ENCODE measurements around the gene FNDC11.

FNDC11 gene

DNA sequence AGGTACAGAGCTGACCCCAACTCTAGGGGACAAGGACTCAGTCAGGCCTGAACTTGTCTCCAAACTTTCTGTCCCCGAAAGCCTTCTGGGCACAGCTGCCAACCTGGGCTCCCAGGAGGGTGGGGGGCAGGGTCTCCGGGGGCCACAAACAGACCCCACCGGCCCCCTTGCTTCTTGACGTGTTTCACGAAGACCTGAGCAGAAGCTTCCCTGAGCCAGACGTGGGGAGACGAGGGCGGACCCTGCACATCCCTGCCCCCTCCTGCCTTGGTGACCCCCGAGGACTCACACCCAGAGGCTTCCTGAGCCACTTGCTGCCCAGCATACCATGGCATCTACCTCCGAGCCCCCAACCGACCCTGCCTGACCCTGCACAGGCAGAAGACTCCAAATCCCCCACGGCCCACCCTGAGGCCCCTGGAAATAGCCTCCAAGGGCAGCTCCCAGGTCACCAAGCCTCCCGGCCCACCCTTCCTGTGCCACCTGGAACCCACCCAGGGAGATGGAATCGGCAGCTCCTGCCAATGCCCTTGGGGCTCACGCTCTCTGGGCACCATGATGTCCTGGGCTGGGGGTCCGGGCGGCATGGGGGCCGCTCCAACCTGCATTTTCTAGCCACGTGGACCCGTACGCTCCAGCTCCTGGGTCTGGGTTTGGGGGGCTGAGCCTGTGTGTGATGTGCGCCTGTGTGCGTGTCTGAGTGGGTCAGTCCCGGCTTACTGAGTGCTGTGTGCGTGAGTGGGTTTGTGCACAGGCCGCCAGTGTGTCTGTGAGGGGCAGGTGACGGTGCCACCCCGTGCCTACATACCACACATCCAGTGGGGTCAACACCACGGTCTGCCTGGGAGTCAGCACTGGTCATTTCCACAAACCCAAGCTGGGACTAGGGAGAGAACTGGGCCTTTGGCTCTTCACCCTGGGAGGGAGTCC, 14.3 kb upstream of the FNDC11 start:
- H3K27me3 ChIP-seq (ENCODE audit: insufficient read depth, poor library complexity, severe bottlenecking), result peaks cover 29% of the 10 kb centered on the region
- DNase-seq (ENCODE audit: low read depth in 1 of 2, low spot score in 1 of 2), result no peak
- no peak overlapping the region for H3K4me3 ChIP-seq (replicated peaks; ENCODE audit: insufficient read depth, low read length)
- no peak for TF ChIP-seq POLR2AphosphoS5 (IDR thresholded peaks at IDR 0.05; ENCODE audit: low read depth)
- TF ChIP-seq GABPA (IDR thresholded peaks at IDR 0.05; ENCODE audit: low read depth), result no peak
- TF ChIP-seq, protein P1, sequence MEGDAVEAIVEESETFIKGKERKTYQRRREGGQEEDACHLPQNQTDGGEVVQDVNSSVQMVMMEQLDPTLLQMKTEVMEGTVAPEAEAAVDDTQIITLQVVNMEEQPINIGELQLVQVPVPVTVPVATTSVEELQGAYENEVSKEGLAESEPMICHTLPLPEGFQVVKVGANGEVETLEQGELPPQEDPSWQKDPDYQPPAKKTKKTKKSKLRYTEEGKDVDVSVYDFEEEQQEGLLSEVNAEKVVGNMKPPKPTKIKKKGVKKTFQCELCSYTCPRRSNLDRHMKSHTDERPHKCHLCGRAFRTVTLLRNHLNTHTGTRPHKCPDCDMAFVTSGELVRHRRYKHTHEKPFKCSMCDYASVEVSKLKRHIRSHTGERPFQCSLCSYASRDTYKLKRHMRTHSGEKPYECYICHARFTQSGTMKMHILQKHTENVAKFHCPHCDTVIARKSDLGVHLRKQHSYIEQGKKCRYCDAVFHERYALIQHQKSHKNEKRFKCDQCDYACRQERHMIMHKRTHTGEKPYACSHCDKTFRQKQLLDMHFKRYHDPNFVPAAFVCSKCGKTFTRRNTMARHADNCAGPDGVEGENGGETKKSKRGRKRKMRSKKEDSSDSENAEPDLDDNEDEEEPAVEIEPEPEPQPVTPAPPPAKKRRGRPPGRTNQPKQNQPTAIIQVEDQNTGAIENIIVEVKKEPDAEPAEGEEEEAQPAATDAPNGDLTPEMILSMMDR (IDR thresholded peaks at IDR 0.05; ENCODE audit: insufficient read depth, low read length), result no peak
- TF ChIP-seq SPI1 (IDR thresholded peaks at IDR 0.05; ENCODE audit: borderline replicate concordance, low read depth), result no peak
- TF ChIP-seq, protein P2, sequence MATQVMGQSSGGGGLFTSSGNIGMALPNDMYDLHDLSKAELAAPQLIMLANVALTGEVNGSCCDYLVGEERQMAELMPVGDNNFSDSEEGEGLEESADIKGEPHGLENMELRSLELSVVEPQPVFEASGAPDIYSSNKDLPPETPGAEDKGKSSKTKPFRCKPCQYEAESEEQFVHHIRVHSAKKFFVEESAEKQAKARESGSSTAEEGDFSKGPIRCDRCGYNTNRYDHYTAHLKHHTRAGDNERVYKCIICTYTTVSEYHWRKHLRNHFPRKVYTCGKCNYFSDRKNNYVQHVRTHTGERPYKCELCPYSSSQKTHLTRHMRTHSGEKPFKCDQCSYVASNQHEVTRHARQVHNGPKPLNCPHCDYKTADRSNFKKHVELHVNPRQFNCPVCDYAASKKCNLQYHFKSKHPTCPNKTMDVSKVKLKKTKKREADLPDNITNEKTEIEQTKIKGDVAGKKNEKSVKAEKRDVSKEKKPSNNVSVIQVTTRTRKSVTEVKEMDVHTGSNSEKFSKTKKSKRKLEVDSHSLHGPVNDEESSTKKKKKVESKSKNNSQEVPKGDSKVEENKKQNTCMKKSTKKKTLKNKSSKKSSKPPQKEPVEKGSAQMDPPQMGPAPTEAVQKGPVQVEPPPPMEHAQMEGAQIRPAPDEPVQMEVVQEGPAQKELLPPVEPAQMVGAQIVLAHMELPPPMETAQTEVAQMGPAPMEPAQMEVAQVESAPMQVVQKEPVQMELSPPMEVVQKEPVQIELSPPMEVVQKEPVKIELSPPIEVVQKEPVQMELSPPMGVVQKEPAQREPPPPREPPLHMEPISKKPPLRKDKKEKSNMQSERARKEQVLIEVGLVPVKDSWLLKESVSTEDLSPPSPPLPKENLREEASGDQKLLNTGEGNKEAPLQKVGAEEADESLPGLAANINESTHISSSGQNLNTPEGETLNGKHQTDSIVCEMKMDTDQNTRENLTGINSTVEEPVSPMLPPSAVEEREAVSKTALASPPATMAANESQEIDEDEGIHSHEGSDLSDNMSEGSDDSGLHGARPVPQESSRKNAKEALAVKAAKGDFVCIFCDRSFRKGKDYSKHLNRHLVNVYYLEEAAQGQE (IDR thresholded peaks at IDR 0.05; ENCODE audit: insufficient replicate concordance, low read depth), result no peak
- no peak overlapping the region for H3K27ac ChIP-seq (replicated peaks)

DNA sequence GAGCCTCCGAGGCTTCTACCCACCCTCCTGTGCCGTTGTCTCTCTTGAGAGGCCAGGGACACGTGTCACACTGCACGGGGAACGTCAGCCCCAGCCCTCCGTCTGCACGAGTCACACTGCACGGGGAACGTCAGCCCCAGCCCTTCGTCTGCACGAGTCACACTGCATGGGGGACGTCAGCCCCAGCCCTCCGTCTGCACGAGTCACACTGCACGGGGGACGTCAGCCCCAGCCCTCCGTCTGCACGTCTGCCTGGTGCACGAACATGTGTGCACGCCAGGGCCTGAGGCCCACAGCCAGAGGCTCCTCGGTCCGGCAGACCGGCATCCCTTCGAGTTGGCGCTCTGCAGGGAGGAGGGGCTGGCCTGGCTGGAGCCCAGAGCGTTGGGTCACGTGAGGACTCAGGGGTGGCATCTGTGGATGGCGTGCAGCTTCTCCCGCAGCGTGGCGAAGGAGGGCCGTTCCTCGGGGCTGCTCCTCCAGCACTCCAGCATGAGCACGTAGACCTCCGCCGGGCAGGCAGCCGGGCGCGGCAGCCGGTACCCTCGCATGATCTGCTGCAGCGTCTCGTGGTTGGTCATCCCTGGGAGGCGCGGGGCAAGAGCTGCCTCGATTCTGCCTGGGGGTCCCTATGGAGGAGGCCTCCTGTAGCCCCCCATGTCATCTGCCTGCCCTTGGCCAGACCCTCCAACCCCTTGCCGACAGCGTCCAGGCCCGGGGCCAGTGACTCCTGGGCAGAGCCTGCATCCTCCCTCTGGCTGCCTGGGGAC, 13.4 kb upstream of the FNDC11 start:
- DNase-seq (ENCODE audit: low read depth in 1 of 2, low spot score in 1 of 2), result no peak
- Histone ChIP-seq H3K27me3 (ENCODE audit: insufficient read depth, poor library complexity, severe bottlenecking) (peaks cover 37% of the 10 kb centered on the region), H3K4me3 (replicated peaks; ENCODE audit: insufficient read depth, low read length) (no peak overlapping the region), H3K27ac (replicated peaks) (no peak overlapping the region)
- TF ChIP-seq SPI1 (IDR thresholded peaks at IDR 0.05; ENCODE audit: borderline replicate concordance, low read depth) (no peak), GABPA (IDR thresholded peaks at IDR 0.05; ENCODE audit: low read depth) (no peak), POLR2AphosphoS5 (IDR thresholded peaks at IDR 0.05; ENCODE audit: low read depth) (no peak)
- TF ChIP-seq, protein P1 (IDR thresholded peaks at IDR 0.05; ENCODE audit: insufficient read depth, low read length), result no peak
- TF ChIP-seq, protein P2 (IDR thresholded peaks at IDR 0.05; ENCODE audit: insufficient replicate concordance, low read depth), result no peak

DNA sequence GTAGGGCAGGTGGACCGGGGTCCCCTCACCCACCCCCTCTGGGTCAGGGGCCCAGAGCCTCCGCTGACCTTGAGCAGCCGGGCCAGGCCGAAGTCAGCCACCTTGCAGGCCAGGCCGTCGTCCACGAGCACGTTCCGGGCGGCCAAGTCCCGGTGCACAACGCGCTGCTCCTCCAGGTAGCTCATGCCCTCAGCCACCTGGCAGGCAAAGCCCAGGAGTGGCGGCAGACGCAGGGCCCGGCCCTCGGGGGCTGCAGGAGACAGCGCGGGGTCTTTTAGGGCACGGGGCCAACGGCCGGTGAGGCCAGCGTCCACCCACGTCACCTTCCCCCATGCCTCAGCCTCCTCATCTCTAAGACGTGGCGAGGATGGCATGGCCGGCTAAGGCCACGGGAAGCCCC, 12.6 kb upstream of the FNDC11 start:
- TF ChIP-seq GABPA (IDR thresholded peaks at IDR 0.05; ENCODE audit: low read depth) (no peak), SPI1 (IDR thresholded peaks at IDR 0.05; ENCODE audit: borderline replicate concordance, low read depth) (no peak), POLR2AphosphoS5 (IDR thresholded peaks at IDR 0.05; ENCODE audit: low read depth) (no peak)
- TF ChIP-seq, protein P2 (IDR thresholded peaks at IDR 0.05; ENCODE audit: insufficient replicate concordance, low read depth), result no peak
- TF ChIP-seq, protein P1 (IDR thresholded peaks at IDR 0.05; ENCODE audit: insufficient read depth, low read length), result no peak
- no peak for DNase-seq (ENCODE audit: low read depth in 1 of 2, low spot score in 1 of 2)
- H3K4me3 ChIP-seq (replicated peaks; ENCODE audit: insufficient read depth, low read length), result no peak overlapping the region
- H3K27me3 ChIP-seq (ENCODE audit: insufficient read depth, poor library complexity, severe bottlenecking), result peaks cover 37% of the 10 kb centered on the region
- no peak overlapping the region for H3K27ac ChIP-seq (replicated peaks)
